GM13976 (cell line): ENCODE measurements around the gene DLGAP4.

Source experiments
- DNase-seq: peaks from one replicate; pipeline ENCODE4 v3.0.0; 2012; ENCODE audit warnings: low spot score
- in situ Hi-C: fragments of 300-500 bp; cut with MboI; formaldehyde crosslinking; loops from one replicate; pipeline ENCODE4 v1.12.0; 2022; ENCODE audit warnings: low sequenced_read_pairs, mixed read lengths, inconsistent platforms; ENCODE audit not compliant: unreplicated experiment
- TF ChIP-seq, protein P1 (sequence below): IDR thresholded peaks from 2 replicates; pipeline ENCODE4 v1.5.1; 2012; ENCODE audit warnings: borderline replicate concordance, mild to moderate bottlenecking; ENCODE audit not compliant: insufficient read depth; ENCODE audit errors: extremely low read depth, missing control alignments, control extremely low read depth

DLGAP4 gene

DNA sequence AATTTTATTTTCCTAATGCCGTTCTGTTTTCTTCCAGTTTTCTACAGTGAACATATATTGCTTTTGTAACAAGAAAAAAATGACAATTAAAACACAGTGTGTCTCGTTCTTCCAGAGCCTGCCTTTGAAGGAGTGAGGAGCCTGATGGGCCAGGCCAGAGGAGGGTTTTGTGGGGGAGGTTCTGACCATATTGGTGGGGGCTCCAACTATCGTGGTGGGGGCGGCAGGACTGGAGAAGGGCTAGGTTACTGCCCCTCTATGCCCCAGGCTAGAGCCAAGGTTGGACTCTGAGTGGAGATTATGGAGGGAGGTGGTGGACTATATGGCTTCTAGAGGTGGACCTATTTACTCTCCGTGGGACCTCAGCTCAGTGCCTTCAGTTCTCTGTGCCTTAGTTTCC, 24.0 kb downstream of the DLGAP4 start:
- in situ Hi-C loops, result no loop called here
- TF ChIP-seq, protein P1, sequence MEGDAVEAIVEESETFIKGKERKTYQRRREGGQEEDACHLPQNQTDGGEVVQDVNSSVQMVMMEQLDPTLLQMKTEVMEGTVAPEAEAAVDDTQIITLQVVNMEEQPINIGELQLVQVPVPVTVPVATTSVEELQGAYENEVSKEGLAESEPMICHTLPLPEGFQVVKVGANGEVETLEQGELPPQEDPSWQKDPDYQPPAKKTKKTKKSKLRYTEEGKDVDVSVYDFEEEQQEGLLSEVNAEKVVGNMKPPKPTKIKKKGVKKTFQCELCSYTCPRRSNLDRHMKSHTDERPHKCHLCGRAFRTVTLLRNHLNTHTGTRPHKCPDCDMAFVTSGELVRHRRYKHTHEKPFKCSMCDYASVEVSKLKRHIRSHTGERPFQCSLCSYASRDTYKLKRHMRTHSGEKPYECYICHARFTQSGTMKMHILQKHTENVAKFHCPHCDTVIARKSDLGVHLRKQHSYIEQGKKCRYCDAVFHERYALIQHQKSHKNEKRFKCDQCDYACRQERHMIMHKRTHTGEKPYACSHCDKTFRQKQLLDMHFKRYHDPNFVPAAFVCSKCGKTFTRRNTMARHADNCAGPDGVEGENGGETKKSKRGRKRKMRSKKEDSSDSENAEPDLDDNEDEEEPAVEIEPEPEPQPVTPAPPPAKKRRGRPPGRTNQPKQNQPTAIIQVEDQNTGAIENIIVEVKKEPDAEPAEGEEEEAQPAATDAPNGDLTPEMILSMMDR, result no peak
- no peak for DNase-seq

DNA sequence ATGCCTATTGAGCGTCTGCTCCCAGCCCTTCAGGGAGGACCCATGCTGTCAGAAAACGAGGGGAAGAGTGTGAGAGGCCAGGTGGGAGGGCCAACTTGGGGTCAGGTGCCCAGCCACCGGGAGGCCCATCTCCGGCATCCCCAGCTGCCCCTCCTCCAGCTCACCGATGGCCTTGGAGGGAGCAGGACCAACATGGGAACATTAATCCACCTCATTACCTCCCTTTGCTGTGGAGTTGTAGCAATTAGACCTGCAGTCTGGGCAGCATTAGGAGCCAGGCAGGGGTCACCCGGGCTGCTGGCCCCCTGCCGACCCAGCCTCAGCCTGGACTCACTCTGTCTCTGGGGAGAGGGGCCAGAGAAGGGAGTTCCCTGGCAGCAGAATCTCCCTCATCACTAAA, 25.1 kb downstream of the DLGAP4 start:
- in situ Hi-C loops, result no loop called here
- DNase-seq, result no peak
- TF ChIP-seq, protein P1, result no peak

DNA sequence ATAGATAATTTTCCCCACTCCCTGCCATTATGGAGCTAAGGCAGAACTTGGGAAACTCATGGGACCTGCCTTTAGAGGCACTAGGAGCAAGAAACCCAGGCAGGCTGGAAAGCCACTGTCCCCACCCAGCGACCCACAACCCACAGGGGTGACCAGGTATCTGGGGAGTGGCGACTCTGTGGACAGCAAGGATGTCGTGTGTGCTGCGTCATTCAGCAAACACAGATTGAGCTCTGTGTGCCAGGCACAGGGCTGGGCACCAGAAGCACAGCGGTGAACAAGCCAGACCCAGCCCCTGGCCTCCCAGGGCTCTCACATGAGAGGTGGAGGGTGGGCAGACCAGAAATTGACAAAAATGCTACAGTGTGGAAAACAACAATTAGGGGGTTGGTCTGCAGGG, 27.7 kb downstream of the DLGAP4 start:
- in situ Hi-C loops, result no loop called here
- TF ChIP-seq, protein P1, result no peak
- DNase-seq, result no peak

DNA sequence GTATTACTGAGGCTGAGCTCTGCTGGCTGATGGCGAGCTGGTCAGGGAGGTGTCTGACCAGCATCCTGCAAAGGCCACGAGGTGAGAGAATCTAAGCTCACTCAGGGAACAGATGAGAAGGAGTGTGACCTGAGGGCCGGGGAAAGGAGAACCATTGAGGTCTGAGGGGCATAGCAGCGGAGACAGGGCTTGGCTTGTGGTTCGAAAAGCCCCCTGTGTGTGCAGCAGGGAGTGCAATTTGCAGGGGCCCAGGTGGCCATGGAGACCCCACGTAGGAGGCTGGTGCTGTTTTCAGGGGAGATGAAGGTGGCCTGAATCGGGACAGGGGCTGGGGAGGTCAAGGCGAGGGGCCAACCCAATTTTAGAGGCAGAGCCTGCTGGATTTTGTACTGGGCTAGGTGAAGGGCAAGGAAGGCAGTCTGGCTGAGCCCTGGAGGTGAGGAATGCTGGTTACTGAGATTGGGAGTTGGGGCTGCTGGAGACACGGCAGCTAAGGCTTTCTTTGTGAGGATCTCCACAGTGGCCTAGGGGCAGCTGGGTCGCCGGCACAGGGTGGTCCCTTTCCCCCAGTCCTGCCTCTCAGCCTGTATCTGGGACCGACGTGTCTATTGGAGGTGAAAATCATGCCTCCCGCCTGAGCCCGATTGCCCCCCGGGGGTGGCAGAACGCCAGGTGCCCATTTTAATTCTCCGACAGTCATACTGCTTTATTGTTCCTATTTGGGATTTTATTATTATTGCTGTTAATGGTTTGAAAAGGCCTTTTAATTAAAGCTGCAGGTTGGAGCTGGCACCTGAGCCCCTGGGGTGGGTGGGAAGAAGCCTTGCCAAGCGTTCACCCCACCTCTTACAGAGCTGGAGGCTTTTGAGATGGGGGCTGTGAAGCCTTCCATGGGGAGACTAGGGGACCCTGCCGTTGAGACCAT, 28.4 kb downstream of the DLGAP4 start:
- in situ Hi-C loops, result no loop called here
- TF ChIP-seq, protein P1, result no peak
- DNase-seq, result no peak

DNA sequence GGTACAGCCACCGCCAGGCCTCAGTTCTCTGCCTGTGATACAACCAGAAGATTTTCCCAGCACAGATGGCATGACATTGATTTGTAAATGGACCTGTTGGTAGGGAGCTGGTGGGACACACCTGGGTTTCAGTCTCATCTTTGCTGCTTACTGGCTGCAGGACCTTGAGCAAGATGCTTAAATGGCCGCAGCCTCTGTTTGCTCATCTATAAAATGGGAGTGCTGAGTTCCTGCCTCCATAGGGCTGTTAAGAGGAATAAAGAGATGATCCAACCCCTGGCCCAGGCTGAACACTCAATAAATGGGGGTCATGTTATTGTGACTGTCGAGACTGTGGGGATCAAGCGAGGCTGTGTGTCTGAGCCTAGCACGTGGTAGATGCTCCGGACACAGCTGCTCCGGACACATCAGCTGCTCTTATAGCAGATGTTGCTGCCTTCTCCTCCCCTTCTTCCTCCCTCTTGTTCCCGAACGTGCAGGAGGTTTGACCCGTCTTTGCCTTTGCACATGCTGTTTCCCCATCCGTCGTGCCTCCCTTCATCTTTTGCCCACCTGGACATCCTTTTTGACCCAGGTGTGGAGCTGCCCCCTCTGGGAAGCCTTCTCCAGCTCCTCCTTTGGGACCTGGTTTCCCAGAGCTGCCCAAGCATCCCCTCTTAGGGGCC, 29.2 kb downstream of the DLGAP4 start:
- DNase-seq, result no peak
- in situ Hi-C loops, result no loop called here
- TF ChIP-seq, protein P1, result no peak

DNA sequence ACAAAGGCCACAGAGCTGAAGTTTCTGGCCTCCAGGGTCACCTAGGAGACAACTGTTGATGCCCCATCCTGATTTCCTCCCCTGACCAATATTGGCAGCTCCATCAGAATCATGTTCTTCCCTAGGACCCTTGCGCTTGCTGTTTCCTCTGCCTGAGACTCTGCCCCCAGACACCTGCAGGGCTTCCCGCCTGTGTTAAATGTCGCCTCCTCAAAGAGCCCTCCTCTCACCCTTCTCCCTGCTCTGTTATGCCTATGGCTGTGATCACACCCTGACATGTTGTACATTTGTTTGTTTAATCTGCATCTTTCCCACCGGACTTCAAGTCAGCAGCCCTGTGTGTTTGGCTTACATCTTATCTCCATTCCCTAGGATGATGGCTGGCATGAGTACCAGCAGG, 30.1 kb downstream of the DLGAP4 start:
- TF ChIP-seq, protein P1, result no peak
- in situ Hi-C loops, result no loop called here
- no peak for DNase-seq
